SU-DHL-6 (cell line): Measurements from ENCODE around the gene EVPLL.

Source experiments
- CTCF ChIP-seq: fragments of 200-600 bp; sonication (generic); IDR thresholded peaks from one replicate; pipeline ENCODE4 v1.5.1; 2017; ENCODE audit warnings: antibody characterized with exemption, mild to moderate bottlenecking, low read length, moderate library complexity; ENCODE audit not compliant: insufficient read depth, poor library complexity, severe bottlenecking
- EZH2phosphoT487 ChIP-seq: fragments of 200-600 bp; sonication (generic), shearing (Covaris generic); conservative IDR thresholded peaks from 2 replicates; pipeline ENCODE4 v1.6.1; 2018; ENCODE audit warnings: mild to moderate bottlenecking, antibody characterized with exemption, low read length, moderate library complexity, mixed read lengths

- TF ChIP-seq CTCF, result no peak
- TF ChIP-seq EZH2phosphoT487, result no peak
Observed at GRCh38 chr17:18353541-18353940, 24.0 kb upstream of the EVPLL start.
